GM20000 (cell line): Measurements from ENCODE around the gene SDR42E2.
"Not testable (repeated sequence)": the region's sequence is repeated elsewhere in the genome, so short reads cannot be mapped to it uniquely, and the experiment has no call there.

Source experiments
- DNase-seq: peaks from one replicate; pipeline ENCODE4 v3.0.0; 2012; ENCODE audit warnings: low spot score
- CTCF ChIP-seq: IDR thresholded peaks from 2 replicates; pipeline ENCODE4 v1.5.1; 2012; ENCODE audit warnings: mild to moderate bottlenecking, control low read depth; ENCODE audit errors: extremely low read depth, missing control alignments

SDR42E2 gene

GRCh38 chr16:22210285-22210684 lies 48.0 kb downstream of the SDR42E2 start:
- DNase-seq: no peak
- TF ChIP-seq CTCF: no peak

- no peak for DNase-seq
- TF ChIP-seq CTCF: no peak
Measured at GRCh38 chr16:22210854-22211253, 48.5 kb downstream of the SDR42E2 start.

GRCh38 chr16:22213236-22213635 lies 50.9 kb downstream of the SDR42E2 start:
- DNase-seq: no peak
- TF ChIP-seq CTCF: no peak

GRCh38 chr16:22213801-22214200 lies 51.5 kb downstream of the SDR42E2 start:
- TF ChIP-seq CTCF: no peak
- DNase-seq: no peak

- DNase-seq: no peak
- no peak for TF ChIP-seq CTCF
Measured at GRCh38 chr16:22214402-22214801, 52.1 kb downstream of the SDR42E2 start.

- TF ChIP-seq CTCF: no peak
- no peak for DNase-seq
Measured at GRCh38 chr16:22214889-22215288, 52.6 kb downstream of the SDR42E2 start.

GRCh38 chr16:22216191-22216831 lies 54.0 kb downstream of the SDR42E2 start:
- no peak for DNase-seq
- TF ChIP-seq CTCF: no peak

- not testable (repeated sequence) for DNase-seq
Measured at GRCh38 chr16:22216832-22217225, 54.5 kb downstream of the SDR42E2 start.
